HepG2 (cell line): ENCODE measurements around the gene POMT1. TPM values are rescaled to one million over a fixed set of nuclear protein-coding genes. Genes with fewer than 3 reads are reported as not detected.

Experiments used
- DPF2 ChIP-seq: sonication (generic); formaldehyde crosslinking; IDR thresholded peaks from 2 replicates; pipeline ENCODE4 v1.4.0; 2020; ENCODE audit warnings: mild to moderate bottlenecking, low read depth, missing genetic modification reagents, borderline replicate concordance
- ETS1 ChIP-seq: sonication (generic); formaldehyde crosslinking; IDR thresholded peaks from 2 replicates; pipeline ENCODE4 v1.4.0; 2020; ENCODE audit warnings: missing genetic modification reagents
- HDAC2 ChIP-seq: sonication (generic); formaldehyde crosslinking; IDR thresholded peaks from 2 replicates; pipeline ENCODE4 v1.4.0; 2020; ENCODE audit warnings: missing genetic modification reagents
- JUND ChIP-seq: sonication (generic); formaldehyde crosslinking; IDR thresholded peaks from 2 replicates; pipeline ENCODE4 v1.8.0; 2022; ENCODE audit warnings: mild to moderate bottlenecking, missing genetic modification reagents
- KMT2B ChIP-seq: IDR thresholded peaks from 2 replicates; pipeline ENCODE4 v1.6.1; 2016; ENCODE audit warnings: missing genetic modification reagents, missing compliant biosample characterization
- MIXL1 ChIP-seq: IDR thresholded peaks from 2 replicates; pipeline ENCODE4 v1.6.1; 2016
- MLXIP ChIP-seq: sonication (generic); formaldehyde crosslinking; IDR thresholded peaks from 2 replicates; pipeline ENCODE4 v1.9.0; 2021; ENCODE audit warnings: missing genetic modification reagents, borderline replicate concordance
- NFATC3 ChIP-seq: sonication (generic); formaldehyde crosslinking; IDR thresholded peaks from 2 replicates; pipeline ENCODE4 v1.5.1; 2020; ENCODE audit warnings: mild to moderate bottlenecking, missing genetic modification reagents
- NFIC ChIP-seq: IDR thresholded peaks from 2 replicates; pipeline ENCODE4 v1.6.1; 2012; ENCODE audit warnings: mild to moderate bottlenecking, low read length, inconsistent platforms
- PCBP2 ChIP-seq: fragments of 200-400 bp; formaldehyde crosslinking; optimal IDR thresholded peaks from 2 replicates; pipeline ENCODE3; 2018; ENCODE audit warnings: low read length, low read depth; ENCODE audit not compliant: poor library complexity, severe bottlenecking
- TFE3 ChIP-seq: IDR thresholded peaks from 2 replicates; pipeline ENCODE4 v1.6.1; 2016
- ZBTB26 ChIP-seq: IDR thresholded peaks from 2 replicates; pipeline ENCODE4 v1.6.1; 2016; ENCODE audit warnings: missing compliant biosample characterization, missing genetic modification reagents, borderline replicate concordance
- ZBTB38 ChIP-seq: sonication (generic); formaldehyde crosslinking; IDR thresholded peaks from 2 replicates; pipeline ENCODE4 v1.5.1; 2020; ENCODE audit warnings: mild to moderate bottlenecking, missing genetic modification reagents
- ZFYVE20 ChIP-seq: sonication (generic); formaldehyde crosslinking; IDR thresholded peaks from 2 replicates; pipeline ENCODE4 v1.8.0; 2023; ENCODE audit warnings: low read depth, mild to moderate bottlenecking, moderate library complexity, missing genetic modification reagents, borderline replicate concordance
- ZMYM2 ChIP-seq: sonication (generic); formaldehyde crosslinking; IDR thresholded peaks from 2 replicates; pipeline ENCODE4 v1.8.0; 2022; ENCODE audit warnings: mild to moderate bottlenecking, missing genetic modification reagents
- ZNF121 ChIP-seq: sonication (generic); formaldehyde crosslinking; IDR thresholded peaks from 2 replicates; pipeline ENCODE4 v1.5.0; 2020; ENCODE audit warnings: mild to moderate bottlenecking, missing genetic modification reagents
- ZNF33B ChIP-seq: sonication (generic); formaldehyde crosslinking; IDR thresholded peaks from 2 replicates; pipeline ENCODE4 v1.5.1; 2020; ENCODE audit warnings: mild to moderate bottlenecking, missing genetic modification reagents
- ZNF670 ChIP-seq: sonication (generic); formaldehyde crosslinking; IDR thresholded peaks from 2 replicates; pipeline ENCODE4 v1.8.0; 2022; ENCODE audit warnings: mild to moderate bottlenecking, missing genetic modification reagents, borderline replicate concordance
- ZNF674 ChIP-seq: sonication (generic); formaldehyde crosslinking; IDR thresholded peaks from 2 replicates; pipeline ENCODE4 v1.5.0; 2020; ENCODE audit warnings: low read depth, mild to moderate bottlenecking, missing genetic modification reagents
- ZNF704 ChIP-seq: sonication (generic); formaldehyde crosslinking; IDR thresholded peaks from 2 replicates; pipeline ENCODE4 v1.8.1; 2023; ENCODE audit warnings: mild to moderate bottlenecking, inconsistent platforms, moderate library complexity, missing genetic modification reagents, borderline replicate concordance
- ZSCAN30 ChIP-seq: sonication (generic); formaldehyde crosslinking; IDR thresholded peaks from 2 replicates; pipeline ENCODE4 v1.5.0; 2020; ENCODE audit warnings: mild to moderate bottlenecking, missing genetic modification reagents
- polyA plus RNA-seq, 8 experiments: library from polyadenylated mRNA; depleted of rRNA in 3 of 8; stranded (reverse) in 7 of 8; unstranded in 1 of 8; fragments of >200 nt; fragmentation: Illumina TruSeq in 4 of 8; extraction: Trizol in 4 of 8; gene quantifications; 2 replicates each; pipeline versions ENCODE4 v1.2.1 to v1.2.3, GENCODE V29; 2011 to 2016; ENCODE audit warnings: low read depth in 4 of 8, missing spikeins in 1 of 8, mixed read lengths in 1 of 8; ENCODE audit not compliant: insufficient read depth in 1 of 8
- total RNA-seq, 5 experiments: library from RNA; depleted of rRNA; stranded (reverse); fragments of >200 nt; fragmentation: Illumina TruSeq; extraction: Trizol; gene quantifications; 2 replicates each; pipeline ENCODE4 v1.2.3, GENCODE V29; 2016; ENCODE audit warnings: low read depth in 1 of 5

POMT1 gene
- total and polyA plus RNA-seq, 2 of the 13 experiments (the other 11 are each of a cell fraction or from before 2014, with no cell fraction given): 21.6 to 22.7 TPM

- TF ChIP-seq MLXIP (CRISPR knock-in tag): no peak
- peak; percentile 56; the same call in 1 of the 2 replicates for TF ChIP-seq NFATC3 (CRISPR knock-in tag)
- TF ChIP-seq KMT2B: peak; percentile 90
- TF ChIP-seq NFIC: no peak
- TF ChIP-seq ZNF670 (CRISPR knock-in tag): peak; percentile 89
- peak; percentile 15; the same call in 1 of the 2 replicates for TF ChIP-seq ZNF704 (CRISPR knock-in tag)
- no peak for TF ChIP-seq ZNF674 (CRISPR knock-in tag)
- no peak for TF ChIP-seq ZSCAN30 (CRISPR knock-in tag)
- no peak for TF ChIP-seq PCBP2
- peak; percentile 54; the same call in 1 of the 2 replicates for TF ChIP-seq HDAC2 (CRISPR knock-in tag)
- no peak; the same call in 1 of the 2 replicates for TF ChIP-seq JUND (CRISPR knock-in tag)
- 0 out of 2 replicates have a peak, but pooled peaks have one; percentile 19 for TF ChIP-seq ZNF121
- TF ChIP-seq ZBTB26 (CRISPR knock-in tag): no peak
- TF ChIP-seq ZBTB38 (CRISPR knock-in tag): peak; percentile 17
- TF ChIP-seq ZNF33B (CRISPR knock-in tag): peak; percentile 88; the same call in 1 of the 2 replicates
- no peak for TF ChIP-seq DPF2 (CRISPR knock-in tag)
- TF ChIP-seq TFE3: peak; percentile 64; the same call in 1 of the 2 replicates
- 0 out of 2 replicates have a peak, but pooled peaks have one; percentile 56 for TF ChIP-seq ZMYM2 (CRISPR knock-in tag)
- TF ChIP-seq ZFYVE20 (CRISPR knock-in tag): no peak
- peak; percentile 67; the same call in 1 of the 2 replicates for TF ChIP-seq ETS1 (CRISPR knock-in tag)
- TF ChIP-seq MIXL1 (CRISPR knock-in tag): 0 out of 2 replicates have a peak, but pooled peaks have one; percentile 32
Measured at GRCh38 chr9:131502781-131503625, at the start of gene POMT1 (continued).
